Epithelial cell of proximal tubule (primary cell): ENCODE measurements around the gene KCNC2. TPM values are rescaled to one million over a fixed set of nuclear protein-coding genes. Genes with fewer than 3 reads are reported as not detected.

Experiments used
- DNase-seq: peaks from one replicate; pipeline ENCODE4 v3.0.0-alpha.2; 2011; ENCODE audit warnings: low read depth
- H3K4me3 ChIP-seq: 2 replicates; pipeline ENCODE4 v1.5.1; 2011; ENCODE audit warnings: low read depth, mild to moderate bottlenecking, low read length
- CTCF ChIP-seq: conservative IDR thresholded peaks from 2 replicates; pipeline ENCODE4 v1.5.1; 2012; ENCODE audit warnings: low read depth, mild to moderate bottlenecking, low read length
- total RNA-seq: library from RNA; depleted of rRNA; stranded (reverse); fragments of >200 nt; gene quantifications from 2 replicates; pipeline ENCODE4 v1.2.3, GENCODE V29; 2015

The KCNC2 gene
- total RNA-seq, 1 donor from 2014 or later = not detected

GRCh38 chr12:74999474-74999873 is 210.2 kb downstream of the KCNC2 start:
- no peak for DNase-seq
- TF ChIP-seq CTCF = no peak
- H3K4me3 ChIP-seq = no peak overlapping the region

Other genes starting within 250 kb of the KCNC2 start
- 0.06 and 1.7 TPM in 2 replicates for gene CAPS2, start 120.5 kb upstream of the KCNC2 start, total RNA-seq
- not detected in 2 replicates for gene GLIPR1L1, start 124.8 kb upstream of the KCNC2 start, total RNA-seq
- 0.12 and 0.14 TPM in 2 replicates for gene GLIPR1L2, start 181.2 kb upstream of the KCNC2 start, total RNA-seq